RKO (cell line): ENCODE measurements around the gene NTF3.

Experiments used
- DNase-seq: peaks from one replicate; pipeline ENCODE4 v3.0.0-alpha.2; 2016; ENCODE audit warnings: low spot score

The NTF3 gene

DNA sequence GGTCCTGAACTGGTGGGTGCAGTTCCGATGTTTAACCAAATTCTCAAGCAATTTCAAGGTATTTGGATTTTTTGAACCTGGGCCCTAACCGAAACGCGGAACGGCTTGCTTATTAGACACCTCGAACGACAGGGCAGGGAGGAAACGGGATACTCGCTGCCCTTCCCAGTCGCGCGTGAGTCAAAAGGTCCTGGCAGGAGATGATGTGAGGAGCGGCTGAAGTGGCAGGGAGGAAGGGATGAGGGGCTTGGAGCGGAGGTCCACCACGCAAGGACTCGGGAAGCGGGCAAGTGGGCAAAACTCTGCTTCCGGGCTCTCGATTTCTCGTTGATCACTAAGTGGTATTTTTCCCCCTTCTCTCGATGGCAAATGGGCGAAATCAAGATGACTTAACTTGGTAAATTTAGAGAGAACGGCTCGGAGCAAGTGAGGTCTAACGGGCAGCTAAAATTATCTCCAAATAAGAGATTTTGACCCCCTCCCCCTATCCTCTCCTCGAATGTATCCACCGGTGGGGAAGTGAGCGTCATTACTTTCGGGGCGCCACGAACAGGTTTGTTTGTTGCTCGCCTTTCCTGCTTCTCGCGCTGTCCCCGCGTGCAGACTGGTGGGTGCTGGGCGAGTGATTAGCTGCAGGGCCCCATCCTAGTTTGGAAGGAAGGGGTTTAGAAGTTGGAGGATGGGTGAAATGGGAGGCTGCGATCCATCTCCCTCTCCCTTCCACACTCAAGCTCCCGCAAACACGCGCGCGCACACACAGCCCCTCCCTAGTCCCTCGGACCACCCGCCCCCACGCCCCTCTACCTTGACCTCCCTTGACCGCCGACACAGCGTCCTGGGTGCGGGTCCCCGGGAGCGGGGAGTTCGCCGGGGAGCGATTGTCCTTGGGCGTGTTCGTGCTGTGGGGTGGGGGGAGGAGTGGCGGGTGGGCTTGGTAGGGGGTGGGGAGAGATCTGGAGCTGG, 986 bp upstream of the NTF3 start:
- DNase-seq, result no peak

DNA sequence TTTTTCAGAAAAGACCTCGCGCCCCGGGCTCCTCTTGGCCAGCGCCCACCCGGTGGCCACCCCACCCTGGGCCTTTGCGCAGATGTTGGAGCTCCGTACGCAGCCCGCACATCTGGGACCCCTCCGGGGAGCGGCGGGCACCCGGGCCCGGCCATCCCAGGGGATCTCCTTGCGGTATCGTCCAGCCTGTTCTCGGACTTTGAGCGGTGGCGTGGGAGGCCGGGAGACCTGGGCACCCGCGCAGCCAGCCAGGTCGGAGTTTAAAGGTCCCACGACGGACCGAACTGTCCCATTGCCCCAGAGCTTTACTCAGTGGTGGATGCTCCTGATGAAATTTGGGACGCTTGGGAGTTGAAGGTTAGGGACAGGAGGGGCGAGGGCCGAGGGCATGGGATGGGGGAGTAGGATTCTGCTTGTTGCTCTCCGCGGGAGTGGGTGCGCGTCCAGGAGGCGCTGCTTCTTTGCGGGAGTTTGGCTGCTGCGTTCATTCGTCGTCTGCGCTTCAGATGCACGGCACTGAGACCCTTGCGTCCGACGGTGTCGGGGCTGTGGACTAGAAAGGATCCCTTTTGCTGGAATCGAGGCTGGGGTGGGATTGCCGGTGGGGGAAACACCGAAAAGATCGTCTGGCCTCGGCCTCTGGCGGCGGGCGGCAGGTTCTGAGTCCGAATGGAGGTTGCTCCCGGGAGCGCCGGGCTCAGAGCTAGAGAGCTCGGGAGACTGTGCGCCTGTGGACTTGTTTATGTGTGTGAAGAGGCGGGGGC, 1.4 kb downstream of the NTF3 start:
- DNase-seq, result no peak

DNA sequence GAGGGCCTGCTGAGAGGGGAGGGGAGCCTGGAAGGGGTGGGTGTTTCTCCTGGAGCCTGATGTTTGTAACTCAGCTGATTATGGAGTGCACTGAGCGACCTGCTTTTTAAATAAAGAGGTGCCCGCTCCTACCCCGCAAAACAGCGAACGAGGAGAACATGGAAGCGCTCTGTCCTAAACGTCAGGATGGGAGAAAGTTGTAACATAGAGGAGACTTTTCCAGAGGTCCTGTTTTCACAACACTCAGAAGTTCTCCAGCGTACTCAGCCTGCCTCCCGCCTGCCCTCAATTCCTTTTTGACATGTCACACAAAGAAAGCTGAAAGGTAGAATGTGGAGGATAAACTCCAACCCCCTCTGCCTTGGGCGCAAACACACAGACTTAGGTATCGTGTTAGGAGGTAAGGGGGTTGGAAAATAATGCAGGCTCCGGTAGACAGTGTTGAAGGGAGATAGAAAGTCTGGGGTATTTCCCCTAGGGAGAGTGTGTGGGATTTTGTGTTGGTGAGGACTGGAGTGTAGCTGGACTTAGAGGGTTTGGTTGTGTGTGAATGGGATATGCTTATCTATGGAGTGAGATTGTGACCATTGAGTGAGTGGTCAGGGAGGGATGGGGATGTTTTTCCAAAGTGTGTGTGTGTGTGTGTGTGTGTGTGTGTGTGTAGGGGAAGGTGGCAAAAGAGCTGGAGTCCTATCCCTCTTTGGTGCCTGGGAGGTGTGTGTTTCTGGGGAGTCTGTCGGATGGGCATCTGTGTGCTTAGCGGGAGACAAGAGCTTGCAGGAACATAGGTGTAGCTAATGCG, 2.1 kb downstream of the NTF3 start:
- DNase-seq, result no peak

DNA sequence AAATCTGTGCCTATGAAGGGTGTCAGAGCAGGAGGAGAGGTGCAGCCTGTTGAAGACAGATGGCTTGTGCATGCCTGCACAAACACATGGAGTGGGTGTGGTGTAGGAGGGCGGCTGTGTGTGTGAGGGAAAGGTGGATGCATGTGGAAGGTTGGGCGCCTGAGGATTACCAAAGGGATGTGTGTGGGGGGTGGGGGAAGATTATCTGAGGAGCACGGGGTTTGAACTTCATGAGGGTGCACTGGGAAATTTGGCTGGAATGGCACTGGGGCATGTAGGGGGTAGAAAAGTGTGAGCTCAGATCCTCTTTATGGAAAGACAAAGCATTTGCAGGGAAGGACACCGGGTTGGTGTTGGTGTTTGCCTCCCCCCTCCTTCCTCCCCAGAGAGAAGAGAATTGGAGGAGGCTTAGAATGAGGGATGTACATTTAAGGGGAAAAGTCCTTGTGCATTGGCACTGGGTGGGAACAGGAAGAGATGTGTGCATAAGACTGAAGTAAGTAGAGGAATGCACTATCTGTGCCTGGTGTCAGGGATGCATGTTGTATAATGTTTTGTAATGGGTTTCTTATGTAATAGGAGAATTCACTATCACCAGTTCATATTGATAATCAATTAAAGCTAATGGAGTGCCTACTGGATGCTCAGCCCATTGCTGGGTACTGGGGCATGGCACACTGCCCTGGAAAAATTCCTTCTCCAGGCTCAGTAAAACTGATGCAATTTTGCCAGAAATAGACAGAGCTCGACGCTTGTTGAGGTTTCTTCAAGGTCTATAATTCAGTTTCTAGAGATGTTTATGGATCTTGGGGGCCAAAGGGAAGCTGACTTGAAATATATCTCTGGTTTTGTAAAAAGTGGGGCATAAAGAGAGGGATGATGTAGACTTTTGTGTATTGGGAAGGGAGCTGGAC, 3.0 kb downstream of the NTF3 start:
- no peak for DNase-seq

DNA sequence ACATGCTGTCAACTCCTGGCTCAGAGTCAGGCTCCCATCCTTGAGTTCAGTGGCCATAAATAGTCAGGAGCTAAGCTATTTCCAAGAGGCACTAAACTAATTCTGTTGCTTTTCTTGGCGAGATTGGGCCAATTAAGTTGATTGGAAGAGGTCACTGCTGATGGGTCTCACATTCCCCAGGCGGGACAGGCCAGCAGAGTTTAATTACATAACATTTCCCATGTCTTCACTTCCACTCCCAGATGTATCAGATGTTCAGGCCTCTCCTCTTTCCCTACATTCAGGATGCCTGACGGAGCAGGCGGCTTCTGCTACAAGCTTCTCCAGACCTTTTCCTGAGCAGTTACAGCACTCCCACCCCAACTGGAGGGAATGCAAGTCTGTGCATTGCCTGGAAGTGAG, 5.3 kb downstream of the NTF3 start:
- DNase-seq, result no peak

DNA sequence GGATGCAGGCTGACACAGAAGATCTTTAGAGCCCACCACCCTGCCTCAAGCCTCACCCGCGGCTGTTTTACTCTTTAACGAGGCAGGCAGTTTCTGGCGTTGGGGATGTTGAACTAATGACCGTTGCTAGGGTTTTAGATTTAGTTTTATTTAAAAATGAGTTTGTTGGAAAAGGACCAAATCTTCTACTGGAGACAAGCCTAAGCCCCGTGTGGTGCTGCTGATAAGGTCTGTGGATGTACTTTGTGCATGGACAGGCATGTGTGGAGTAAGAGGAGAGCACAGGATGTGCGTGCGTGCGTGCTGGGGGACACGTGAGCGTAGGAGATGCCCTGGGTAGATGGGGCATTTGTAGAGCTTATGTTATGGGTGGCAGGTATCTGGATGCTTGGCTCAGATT, 5.7 kb downstream of the NTF3 start:
- DNase-seq, result no peak

DNA sequence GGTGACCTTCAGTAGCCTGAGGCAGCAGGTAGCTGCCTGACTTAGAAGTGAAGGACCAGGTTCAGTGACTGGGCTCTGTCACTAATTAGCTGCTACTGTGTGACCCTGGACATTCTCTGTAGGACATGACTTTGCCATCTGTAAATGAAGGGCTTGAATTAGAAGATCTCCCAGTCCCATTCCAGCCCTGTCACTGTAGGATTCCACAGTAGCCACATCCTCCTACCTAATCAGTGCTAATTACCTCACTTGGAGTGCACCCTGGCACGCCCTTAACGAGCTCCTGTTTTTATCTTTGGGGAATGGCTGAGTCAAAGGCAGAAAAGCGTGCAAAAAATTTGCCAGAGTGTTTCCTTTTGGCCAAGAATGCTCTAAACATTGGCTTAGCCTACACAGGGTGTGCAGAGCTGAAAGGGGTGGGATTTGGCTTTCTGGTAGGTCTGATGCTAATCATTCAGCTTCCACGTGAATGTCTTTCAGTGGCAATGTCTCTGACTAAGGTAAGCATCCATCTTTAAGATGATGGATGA, 6.8 kb downstream of the NTF3 start:
- DNase-seq, result no peak

DNA sequence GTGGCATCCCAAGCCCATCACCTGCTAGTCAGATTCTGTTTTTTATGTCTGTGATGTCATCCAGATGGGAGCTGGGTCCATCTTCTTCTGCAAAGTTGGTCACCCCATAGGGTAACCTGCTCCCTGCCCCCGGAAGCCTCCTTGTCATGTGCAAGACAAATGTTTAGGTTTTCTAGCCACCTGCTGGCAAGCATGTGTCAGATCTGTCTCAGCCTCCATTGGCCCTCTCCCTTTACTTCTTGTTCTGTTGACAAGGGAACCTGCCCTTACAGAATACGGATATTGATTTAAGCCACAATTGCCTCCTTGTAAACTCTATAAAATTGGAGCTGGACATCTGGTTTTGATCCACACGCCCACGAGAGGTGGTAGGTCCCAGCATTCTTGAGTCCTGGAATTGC, 7.5 kb downstream of the NTF3 start:
- DNase-seq, result no peak

DNA sequence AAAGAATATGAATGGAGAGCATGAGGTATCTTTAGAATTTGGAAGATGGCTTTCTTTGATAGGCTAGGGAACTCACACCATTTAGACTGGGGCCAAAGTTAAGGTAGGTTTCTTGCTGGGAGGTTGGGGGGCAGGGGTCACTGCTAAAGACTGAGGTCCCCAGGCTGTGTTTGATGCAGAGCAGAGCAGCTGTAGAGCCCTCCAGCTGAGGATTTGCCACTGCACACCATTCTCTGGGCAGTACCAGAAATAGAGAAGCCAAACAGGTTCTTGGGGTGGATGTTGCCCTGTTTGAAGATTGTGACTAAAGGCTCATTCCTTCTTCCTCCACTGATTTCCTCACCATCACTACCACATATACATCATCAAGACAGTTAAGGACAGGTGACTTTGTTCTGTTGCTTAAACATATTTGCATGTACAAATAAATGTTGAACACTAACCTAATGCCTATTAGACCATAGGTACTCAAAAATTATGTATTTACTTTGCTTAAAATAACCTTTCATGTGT, 7.9 kb downstream of the NTF3 start:
- DNase-seq, result no peak

DNA sequence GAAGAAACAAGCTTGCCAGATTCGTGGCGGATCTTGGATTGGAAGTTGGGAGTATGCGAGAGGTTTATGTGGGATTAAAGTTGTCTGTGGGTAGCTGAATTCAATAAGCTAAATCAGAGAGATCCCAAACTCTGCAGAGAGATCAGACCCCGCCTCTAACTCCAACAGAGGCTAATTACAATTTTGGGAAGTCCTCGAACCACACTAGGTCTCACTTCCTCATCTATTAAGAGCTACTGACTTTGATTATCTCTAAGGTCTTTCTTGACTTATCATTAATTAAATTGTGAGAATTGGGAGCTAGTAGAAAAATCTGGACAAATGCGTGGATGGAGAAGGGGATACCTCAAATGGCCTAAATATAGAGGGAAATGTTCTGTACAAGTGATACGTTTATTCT, 9.1 kb downstream of the NTF3 start:
- DNase-seq, result no peak

DNA sequence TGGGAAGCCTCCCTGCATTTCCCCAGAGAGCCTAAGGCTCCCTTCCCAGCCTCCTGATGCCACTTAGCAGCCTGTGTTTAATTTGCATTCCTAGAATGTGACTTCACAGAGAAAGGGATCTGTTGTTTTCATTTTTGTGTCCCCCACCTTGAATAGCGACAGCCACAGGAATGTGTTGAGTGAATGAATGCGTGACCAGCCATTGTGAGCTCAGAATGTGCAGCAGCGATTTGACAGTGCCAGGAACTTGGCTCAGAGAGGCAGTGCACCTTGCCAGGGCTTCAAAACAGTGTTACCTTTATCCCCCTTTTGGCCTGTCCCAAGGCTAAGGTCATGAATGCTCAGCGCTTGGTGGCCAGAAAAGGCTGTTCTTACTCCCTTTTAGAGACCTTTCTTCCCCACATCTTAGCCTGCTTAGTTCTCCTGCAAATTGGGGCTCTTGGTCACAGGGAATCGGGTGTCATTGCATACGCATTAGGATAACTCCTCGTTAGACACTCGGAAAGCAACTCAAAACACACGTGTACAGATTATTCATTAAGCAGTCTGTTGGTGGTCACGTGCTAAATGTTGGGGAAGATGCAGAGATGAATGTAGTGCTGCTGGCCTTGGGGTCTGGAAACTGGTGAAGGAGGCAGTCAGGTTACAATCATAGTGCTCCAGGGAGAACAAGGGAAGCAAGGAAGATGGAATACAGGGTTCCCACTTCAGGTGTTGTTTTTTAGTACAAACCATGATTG, 9.8 kb downstream of the NTF3 start:
- DNase-seq, result no peak

DNA sequence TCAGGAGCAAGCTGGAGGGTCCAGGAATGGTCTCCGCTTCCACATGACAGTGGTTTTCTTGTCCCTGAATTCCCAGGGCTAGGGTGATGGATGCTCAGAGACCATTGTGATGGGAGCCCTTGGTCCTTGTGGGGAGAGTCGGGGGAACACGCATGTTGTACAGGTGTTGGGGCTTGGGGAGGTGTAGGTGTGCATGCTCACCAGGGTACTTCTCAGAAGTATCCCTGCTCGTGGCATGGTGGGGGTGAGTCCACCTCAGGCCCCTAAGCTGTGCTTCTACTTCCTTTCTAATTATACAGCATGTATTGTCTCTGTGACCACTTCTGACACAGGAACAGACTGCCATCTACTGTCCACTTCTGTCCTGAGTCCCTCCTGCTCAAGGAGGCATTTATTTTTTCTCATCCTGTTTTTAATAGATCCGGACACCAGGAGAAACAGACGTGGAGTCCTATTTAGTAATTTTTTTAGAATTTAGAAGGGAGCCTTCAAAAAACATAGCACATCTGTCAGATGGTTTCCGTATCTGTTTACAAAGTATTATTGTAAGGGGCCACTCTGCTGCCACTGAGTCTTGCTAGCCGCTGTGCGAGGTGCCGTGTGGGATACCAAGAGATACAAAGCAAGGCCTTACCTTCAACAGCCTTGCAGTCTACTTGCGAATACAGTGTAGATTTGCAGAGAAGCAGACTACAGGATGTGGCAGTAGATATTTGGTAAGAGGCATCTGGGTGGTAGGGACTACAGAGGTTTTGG, 10.5 kb downstream of the NTF3 start:
- DNase-seq, result peak; percentile 56

DNA sequence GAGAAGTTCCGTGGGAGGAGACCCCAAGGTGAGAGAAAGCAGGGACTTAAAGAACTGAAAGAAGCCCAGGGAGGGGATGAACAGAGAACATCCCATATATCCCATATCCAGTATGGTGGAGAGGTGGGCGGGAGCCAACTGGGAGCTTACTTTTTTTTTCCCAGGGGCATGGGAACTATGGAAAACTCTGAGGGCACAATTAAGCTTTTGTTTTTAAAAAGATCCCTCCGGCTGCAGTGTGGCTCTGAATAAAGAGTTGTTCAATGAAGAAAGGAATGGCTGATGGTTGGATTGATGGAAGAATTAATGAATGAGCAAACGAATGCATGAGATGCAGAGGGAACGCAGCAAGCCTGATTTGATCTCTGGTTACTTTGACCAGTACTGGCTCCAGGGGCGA, 12.6 kb downstream of the NTF3 start:
- DNase-seq, result no peak

DNA sequence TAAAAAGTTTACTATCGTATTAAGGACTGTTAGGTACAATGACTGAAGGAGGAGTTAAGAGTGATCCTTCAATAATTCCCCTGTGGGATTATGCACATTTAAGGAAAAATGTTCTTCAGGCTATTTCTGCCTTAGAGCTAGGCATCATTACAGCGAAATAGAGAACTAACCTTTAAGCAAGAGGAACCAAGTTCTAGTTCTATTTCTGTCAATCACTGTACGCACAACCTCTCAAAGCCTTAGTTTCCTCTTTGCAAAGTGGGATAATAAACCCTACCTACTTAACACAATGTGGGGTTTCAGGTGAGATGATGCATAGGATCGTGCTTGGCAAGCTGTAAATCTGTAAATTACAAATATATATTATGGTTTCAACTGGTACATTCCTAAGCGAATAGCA, 15.4 kb downstream of the NTF3 start:
- DNase-seq, result no peak

DNA sequence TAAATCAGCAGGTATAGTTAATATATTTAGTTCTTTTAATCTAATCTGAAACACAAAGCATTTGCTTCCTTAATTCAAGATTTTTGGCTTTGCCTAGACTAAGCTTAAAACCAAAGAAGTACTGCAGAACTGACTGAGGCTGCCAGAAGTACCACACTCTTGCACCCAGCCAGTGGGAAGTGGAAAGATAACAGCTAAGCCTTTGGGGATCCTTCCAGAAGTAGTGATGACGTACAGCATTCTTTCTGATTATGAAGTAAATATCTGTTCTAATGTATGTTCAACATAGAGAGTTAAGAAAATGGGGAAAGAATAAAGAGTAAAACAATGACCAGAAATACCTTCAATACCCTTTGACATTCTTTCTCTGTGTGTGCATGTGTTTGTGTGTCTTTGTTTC, 19.3 kb downstream of the NTF3 start:
- DNase-seq, result no peak

DNA sequence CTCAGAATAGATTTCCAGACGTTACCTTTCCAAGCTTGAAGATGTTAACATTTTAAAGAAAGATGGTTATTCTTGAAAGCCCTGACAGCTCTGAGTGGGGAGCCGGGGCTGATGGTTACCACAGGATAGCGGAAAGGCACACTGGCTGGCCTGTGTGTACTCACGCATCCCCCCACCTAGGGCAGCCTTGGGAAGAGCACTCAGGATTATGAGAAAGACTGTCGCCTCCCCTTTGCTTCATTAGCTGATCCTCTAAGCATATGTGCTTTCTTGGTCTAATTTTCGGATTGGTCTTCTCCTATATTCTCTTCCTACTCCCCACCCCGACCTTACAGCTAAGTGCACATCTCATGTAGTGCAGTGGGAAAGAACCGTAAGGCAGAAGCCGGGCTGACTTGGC, 20.7 kb downstream of the NTF3 start:
- DNase-seq, result no peak

DNA sequence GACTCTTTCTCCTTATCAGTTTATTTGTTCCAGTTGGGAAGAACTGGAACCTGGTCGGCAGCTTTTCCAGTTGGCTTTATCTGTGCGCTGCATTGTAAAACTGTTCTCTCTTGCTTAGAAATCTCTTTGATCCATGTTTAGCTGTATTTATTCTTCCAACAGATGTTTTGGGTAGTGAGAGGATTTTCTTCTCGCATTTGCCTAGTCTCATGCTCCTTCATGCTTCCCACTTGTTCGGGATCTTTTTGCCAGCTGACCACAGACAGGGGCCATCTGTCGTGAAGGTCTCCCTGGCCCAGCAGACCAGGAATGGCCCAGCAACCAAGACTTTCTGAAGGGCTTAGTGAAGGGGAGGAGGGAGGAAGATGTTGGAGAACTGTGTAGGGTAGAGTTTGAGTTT, 21.6 kb downstream of the NTF3 start:
- DNase-seq, result no peak

DNA sequence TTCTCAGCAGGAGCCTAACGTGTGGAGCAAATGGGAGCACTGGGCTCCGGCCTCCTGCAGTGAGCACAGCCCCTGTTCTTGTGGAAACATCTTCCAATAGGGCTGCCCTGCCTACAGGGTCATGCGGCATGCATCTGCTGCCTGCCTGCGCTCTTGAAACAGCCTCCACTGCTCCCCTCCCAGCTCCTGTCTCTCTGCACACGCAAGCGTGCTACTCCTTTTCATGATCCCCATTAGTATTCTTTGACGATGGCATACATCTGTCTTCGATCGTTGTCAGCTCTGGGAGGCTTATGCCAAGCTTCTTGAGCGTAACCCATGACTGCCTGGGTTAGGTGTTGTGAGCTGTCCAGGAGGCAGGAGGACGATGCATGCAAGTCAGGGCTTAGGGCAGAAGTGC, 23.1 kb downstream of the NTF3 start:
- DNase-seq, result no peak

DNA sequence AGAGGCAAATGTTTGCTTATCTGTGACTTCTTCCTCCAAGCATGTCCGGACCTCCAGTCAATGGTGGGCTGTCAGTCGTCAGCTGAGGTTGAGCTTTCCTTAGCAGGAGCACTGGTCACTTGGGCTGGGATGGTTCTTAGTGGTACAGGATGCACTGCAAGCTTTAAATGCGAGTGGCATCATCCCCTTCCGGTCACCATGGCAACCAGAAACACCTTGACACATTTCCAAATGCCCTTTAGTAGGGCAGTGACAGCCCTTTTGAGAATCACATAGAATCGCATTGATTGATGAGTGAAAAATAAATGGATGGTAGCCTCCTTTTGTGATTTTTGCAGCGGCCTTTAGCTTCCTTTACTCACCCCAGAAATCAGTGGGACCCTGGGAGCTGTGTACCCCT, 24.1 kb downstream of the NTF3 start:
- no peak for DNase-seq

DNA sequence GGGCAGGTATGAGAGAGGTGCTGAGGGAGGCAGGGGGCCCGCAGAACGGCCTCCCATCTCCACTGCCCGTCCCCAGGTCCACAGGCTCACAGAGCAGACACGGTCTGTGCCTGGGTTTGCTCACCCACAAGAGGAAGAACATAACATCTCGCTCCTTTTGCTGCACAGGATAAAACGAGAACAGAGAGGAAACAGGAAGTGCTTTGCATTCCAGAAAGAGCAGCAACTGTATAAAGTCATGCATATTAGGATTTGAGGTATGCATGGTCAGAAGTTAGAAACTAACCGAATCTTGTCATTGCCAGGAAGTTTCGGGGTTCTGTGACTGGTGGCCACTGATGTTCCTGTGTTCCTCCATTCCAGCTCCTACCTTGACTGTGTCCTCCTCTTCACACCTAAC, 25.0 kb downstream of the NTF3 start:
- no peak for DNase-seq
